Measurements from ENCODE around the gene MAB21L4. TPM values are rescaled to one million over a fixed set of nuclear protein-coding genes. Genes with fewer than 3 reads are reported as not detected.
A peak's percentile ranks its signal among the peaks of the same experiment; 100 is the strongest.

The MAB21L4 gene
- total RNA-seq, 1 experiment from 2014 or later = 0.21 TPM

DNA sequence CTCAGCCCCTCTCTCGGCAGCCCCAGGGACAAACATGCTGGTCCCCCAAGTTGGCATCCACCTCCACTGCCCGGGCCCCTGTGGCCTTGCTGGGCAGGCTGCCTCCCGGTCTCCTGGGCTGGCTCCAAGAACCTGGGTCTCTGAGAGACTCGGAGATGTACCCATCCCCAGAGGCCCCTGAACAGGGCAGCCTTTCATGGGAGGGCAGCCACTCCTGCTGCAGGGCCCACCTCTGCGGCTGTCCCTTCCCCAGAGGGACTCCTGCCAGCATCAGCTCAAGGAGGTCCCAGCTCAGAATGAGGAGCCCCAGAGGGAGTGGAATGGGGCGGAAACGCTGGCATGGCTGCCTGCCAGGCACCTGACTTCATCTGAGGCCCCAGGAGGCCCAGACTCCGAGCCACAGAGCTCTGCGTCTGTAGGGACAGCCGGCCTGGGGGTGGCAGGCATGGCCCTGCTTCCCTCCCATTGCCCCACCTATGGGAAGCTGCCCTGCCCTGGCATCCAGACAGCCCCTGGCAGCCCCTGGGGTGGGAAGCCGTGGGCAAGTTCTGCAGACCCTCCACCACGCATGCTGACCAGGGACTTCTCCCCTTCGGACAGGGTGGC, 9.3 kb upstream of the MAB21L4 start:
- no TSS peak for BruUV-seq (replicated peaks)
- H3K4me1 ChIP-seq (ENCODE audit: control insufficient read depth, insufficient read depth, low read length) = no peaks in the 10 kb centered on the region
- ATAC-seq = peak; percentile 32; the same call in 1 of the 2 replicates
- no peak for DNase-seq (ENCODE audit: low read depth, low spot score)
- H3K27ac ChIP-seq (ENCODE audit: low read length) = no peak overlapping the region
- no peaks in the 10 kb centered on the region for H3K9me3 ChIP-seq (ENCODE audit: control insufficient read depth, insufficient read depth, low read depth, low read length)
- intact Hi-C loops (cut with micrococcal nuclease; ENCODE audit: unreplicated experiment) = no loop called here
- ChIA-PET CTCF (no interaction called here), POLR2A (no interaction called here)
- TF ChIP-seq POLR2AphosphoS5 (IDR thresholded peaks at IDR 0.05; ENCODE audit: low read depth, low read length) (no peak), TCF7L2 (IDR thresholded peaks at IDR 0.05; ENCODE audit: low read depth, low read length) (no peak), SIN3A (IDR thresholded peaks at IDR 0.05; ENCODE audit: borderline replicate concordance, insufficient read depth, low read depth, low read length) (no peak)
- TF ChIP-seq, protein P1, sequence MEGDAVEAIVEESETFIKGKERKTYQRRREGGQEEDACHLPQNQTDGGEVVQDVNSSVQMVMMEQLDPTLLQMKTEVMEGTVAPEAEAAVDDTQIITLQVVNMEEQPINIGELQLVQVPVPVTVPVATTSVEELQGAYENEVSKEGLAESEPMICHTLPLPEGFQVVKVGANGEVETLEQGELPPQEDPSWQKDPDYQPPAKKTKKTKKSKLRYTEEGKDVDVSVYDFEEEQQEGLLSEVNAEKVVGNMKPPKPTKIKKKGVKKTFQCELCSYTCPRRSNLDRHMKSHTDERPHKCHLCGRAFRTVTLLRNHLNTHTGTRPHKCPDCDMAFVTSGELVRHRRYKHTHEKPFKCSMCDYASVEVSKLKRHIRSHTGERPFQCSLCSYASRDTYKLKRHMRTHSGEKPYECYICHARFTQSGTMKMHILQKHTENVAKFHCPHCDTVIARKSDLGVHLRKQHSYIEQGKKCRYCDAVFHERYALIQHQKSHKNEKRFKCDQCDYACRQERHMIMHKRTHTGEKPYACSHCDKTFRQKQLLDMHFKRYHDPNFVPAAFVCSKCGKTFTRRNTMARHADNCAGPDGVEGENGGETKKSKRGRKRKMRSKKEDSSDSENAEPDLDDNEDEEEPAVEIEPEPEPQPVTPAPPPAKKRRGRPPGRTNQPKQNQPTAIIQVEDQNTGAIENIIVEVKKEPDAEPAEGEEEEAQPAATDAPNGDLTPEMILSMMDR (IDR thresholded peaks at IDR 0.05) = no peak
- TF ChIP-seq, protein P2, sequence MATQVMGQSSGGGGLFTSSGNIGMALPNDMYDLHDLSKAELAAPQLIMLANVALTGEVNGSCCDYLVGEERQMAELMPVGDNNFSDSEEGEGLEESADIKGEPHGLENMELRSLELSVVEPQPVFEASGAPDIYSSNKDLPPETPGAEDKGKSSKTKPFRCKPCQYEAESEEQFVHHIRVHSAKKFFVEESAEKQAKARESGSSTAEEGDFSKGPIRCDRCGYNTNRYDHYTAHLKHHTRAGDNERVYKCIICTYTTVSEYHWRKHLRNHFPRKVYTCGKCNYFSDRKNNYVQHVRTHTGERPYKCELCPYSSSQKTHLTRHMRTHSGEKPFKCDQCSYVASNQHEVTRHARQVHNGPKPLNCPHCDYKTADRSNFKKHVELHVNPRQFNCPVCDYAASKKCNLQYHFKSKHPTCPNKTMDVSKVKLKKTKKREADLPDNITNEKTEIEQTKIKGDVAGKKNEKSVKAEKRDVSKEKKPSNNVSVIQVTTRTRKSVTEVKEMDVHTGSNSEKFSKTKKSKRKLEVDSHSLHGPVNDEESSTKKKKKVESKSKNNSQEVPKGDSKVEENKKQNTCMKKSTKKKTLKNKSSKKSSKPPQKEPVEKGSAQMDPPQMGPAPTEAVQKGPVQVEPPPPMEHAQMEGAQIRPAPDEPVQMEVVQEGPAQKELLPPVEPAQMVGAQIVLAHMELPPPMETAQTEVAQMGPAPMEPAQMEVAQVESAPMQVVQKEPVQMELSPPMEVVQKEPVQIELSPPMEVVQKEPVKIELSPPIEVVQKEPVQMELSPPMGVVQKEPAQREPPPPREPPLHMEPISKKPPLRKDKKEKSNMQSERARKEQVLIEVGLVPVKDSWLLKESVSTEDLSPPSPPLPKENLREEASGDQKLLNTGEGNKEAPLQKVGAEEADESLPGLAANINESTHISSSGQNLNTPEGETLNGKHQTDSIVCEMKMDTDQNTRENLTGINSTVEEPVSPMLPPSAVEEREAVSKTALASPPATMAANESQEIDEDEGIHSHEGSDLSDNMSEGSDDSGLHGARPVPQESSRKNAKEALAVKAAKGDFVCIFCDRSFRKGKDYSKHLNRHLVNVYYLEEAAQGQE (IDR thresholded peaks at IDR 0.05; ENCODE audit: insufficient read depth in 1 of 2, low read depth in 2 of 2, low read length in 1 of 2) = no peak
- in situ Hi-C loops (cut with HindIII; ENCODE audit: low pct_unique_long_range_greater_than_20kb, low sequenced_read_pairs) = no loop called here
- no peaks in the 10 kb centered on the region for H3K27me3 ChIP-seq (ENCODE audit: control insufficient read depth, insufficient read depth, low read length)
- H3K4me3 ChIP-seq (ENCODE audit: low read depth in 2 of 2, low read length in 2 of 2) = no peak overlapping the region
- no peaks in the 10 kb centered on the region for H3K36me3 ChIP-seq (ENCODE audit: control insufficient read depth, insufficient read depth, low read length)

DNA sequence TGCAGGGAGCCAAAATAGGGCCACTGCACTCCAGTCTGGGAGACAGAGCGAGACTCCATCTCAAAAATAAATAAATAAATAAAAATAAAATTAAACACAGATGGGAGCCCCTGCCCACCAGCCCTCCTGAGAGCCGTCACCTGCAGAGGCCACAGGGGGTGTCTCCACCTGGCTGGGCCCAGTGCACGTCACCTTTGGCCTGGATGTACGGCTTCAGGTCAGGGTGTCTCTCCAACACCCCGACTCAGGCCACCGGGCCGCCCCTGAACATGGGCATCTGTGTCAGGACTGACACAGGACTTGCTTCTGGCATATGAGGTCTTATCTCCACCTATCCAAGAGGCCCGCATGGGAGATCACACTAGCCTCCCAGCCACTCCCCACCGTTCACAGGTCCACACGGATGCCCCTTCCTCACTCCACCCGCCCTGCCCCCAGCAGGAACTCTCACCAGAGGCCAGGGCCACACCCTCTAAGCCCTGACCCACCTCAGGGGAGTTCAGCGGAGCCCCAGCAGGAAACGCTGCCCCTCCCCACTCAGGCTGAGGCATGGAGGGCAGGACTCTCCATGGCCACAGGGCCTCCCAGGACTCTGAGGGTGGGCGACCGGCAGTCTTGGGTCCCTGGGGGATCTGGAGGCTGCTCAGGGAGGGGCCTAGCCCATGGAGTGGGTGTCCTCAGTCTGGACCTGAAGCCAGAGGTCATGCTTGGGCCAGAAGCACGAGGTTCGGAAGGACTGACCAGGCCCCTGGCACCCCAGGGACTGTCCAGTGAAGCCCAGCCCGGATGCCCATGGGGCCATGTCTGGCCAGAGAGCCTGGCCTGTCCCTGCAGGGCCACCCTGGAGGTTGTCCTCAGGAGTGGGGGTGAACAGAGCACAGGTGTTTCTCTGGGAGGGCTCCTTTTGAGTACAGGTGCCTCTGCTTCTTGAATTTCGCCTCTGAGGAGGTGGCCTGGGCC, 8.5 kb upstream of the MAB21L4 start:
- in situ Hi-C loops (cut with HindIII; ENCODE audit: low pct_unique_long_range_greater_than_20kb, low sequenced_read_pairs) = no loop called here
- DNase-seq (ENCODE audit: low read depth, low spot score) (no peak), ATAC-seq (no peak)
- intact Hi-C loops (cut with micrococcal nuclease; ENCODE audit: unreplicated experiment) = no loop called here
- H3K4me1 ChIP-seq (ENCODE audit: control insufficient read depth, insufficient read depth, low read length) = no peaks in the 10 kb centered on the region
- BruUV-seq (replicated peaks) = no TSS peak
- H3K36me3 ChIP-seq (ENCODE audit: control insufficient read depth, insufficient read depth, low read length) = no peaks in the 10 kb centered on the region
- no peak overlapping the region for H3K27ac ChIP-seq (ENCODE audit: low read length)
- H3K9me3 ChIP-seq (ENCODE audit: control insufficient read depth, insufficient read depth, low read depth, low read length) = no peaks in the 10 kb centered on the region
- ChIA-PET POLR2A (no interaction called here), CTCF (no interaction called here)
- no peaks in the 10 kb centered on the region for H3K27me3 ChIP-seq (ENCODE audit: control insufficient read depth, insufficient read depth, low read length)
- H3K4me3 ChIP-seq (ENCODE audit: low read depth in 2 of 2, low read length in 2 of 2) = no peak overlapping the region
- TF ChIP-seq POLR2AphosphoS5 (IDR thresholded peaks at IDR 0.05; ENCODE audit: low read depth, low read length) = no peak
- TF ChIP-seq, protein P1 (IDR thresholded peaks at IDR 0.05) = no peak
- no peak for TF ChIP-seq SIN3A (IDR thresholded peaks at IDR 0.05; ENCODE audit: borderline replicate concordance, insufficient read depth, low read depth, low read length)
- no peak for TF ChIP-seq TCF7L2 (IDR thresholded peaks at IDR 0.05; ENCODE audit: low read depth, low read length)
- TF ChIP-seq, protein P2 (IDR thresholded peaks at IDR 0.05; ENCODE audit: insufficient read depth in 1 of 2, low read depth in 2 of 2, low read length in 1 of 2) = no peak
